Loucy (cell line): ENCODE measurements around the gene GUCY1A1.

ENCODE experiments used
- H2AFZ ChIP-seq: fragments of 200-600 bp; sonication (generic); 2 replicates; pipeline ENCODE4 v1.6.0; 2016; ENCODE audit warnings: antibody characterized with exemption, mild to moderate bottlenecking, low read length, moderate library complexity
- H3F3A ChIP-seq: fragments of 200-600 bp; 2 replicates; pipeline ENCODE4 v1.6.0; 2016; ENCODE audit warnings: antibody characterized with exemption, low read depth, mild to moderate bottlenecking
- H3K27me3 ChIP-seq: fragments of 200-600 bp; sonication (generic); 2 replicates; pipeline ENCODE4 v1.6.1; 2014; ENCODE audit warnings: low read length, mild to moderate bottlenecking; ENCODE audit not compliant: insufficient read depth, poor library complexity, severe bottlenecking
- H3K36me3 ChIP-seq: fragments of 200-600 bp; sonication (generic); 2 replicates; pipeline ENCODE4 v1.6.1; 2016; ENCODE audit warnings: low read length; ENCODE audit not compliant: insufficient read depth
- H3K4me1 ChIP-seq: fragments of 200-600 bp; sonication (generic); 2 replicates; pipeline ENCODE4 v1.5.1; 2014; ENCODE audit warnings: low read length, mild to moderate bottlenecking; ENCODE audit not compliant: insufficient read depth, poor library complexity, severe bottlenecking
- H3K4me2 ChIP-seq: fragments of 200-600 bp; sonication (generic); 2 replicates; pipeline ENCODE4 v1.6.0; 2014; ENCODE audit warnings: antibody characterized with exemption, low read length, low read depth, mild to moderate bottlenecking; ENCODE audit not compliant: poor library complexity, severe bottlenecking
- H3K4me3 ChIP-seq: fragments of 200-600 bp; sonication (generic); 2 replicates; pipeline ENCODE4 v1.5.1; 2014; ENCODE audit warnings: low read length, mild to moderate bottlenecking, mixed read lengths; ENCODE audit not compliant: poor library complexity, severe bottlenecking
- H3K79me2 ChIP-seq: fragments of 200-600 bp; sonication (generic); 2 replicates; pipeline ENCODE4 v1.6.1; 2014; ENCODE audit warnings: low read length; ENCODE audit not compliant: insufficient read depth
- H3K9ac ChIP-seq: fragments of 200-600 bp; sonication (generic); 2 replicates; pipeline ENCODE4 v1.6.0; 2014; ENCODE audit warnings: mild to moderate bottlenecking, low read depth, low read length, moderate library complexity; ENCODE audit not compliant: poor library complexity, severe bottlenecking
- H3K9me2 ChIP-seq: fragments of 200-600 bp; sonication (generic); replicated peaks from 2 replicates; pipeline ENCODE4 v1.6.1; 2016; ENCODE audit warnings: low read depth, low read length, mixed read lengths
- H3K9me3 ChIP-seq: fragments of 200-600 bp; sonication (generic); 2 replicates; pipeline ENCODE4 v1.6.1; 2014; ENCODE audit warnings: mild to moderate bottlenecking, antibody characterized with exemption, low read length, low read depth; ENCODE audit not compliant: insufficient read depth
- H4K20me1 ChIP-seq: fragments of 200-600 bp; sonication (generic); 2 replicates; pipeline ENCODE4 v1.6.0; 2014; ENCODE audit warnings: antibody characterized with exemption, low read length, mild to moderate bottlenecking; ENCODE audit not compliant: insufficient read depth, poor library complexity, severe bottlenecking
- CTCF ChIP-seq: fragments of 200-600 bp; sonication (generic); conservative IDR thresholded peaks from 2 replicates; pipeline ENCODE4 v1.5.1; 2014; ENCODE audit warnings: mild to moderate bottlenecking, antibody characterized with exemption, low read length
- EZH2phosphoT487 ChIP-seq: fragments of 200-600 bp; IDR thresholded peaks from 2 replicates; pipeline ENCODE4 v1.6.1; 2018; ENCODE audit warnings: antibody characterized with exemption, mild to moderate bottlenecking, moderate library complexity, borderline replicate concordance

The GUCY1A1 gene

GRCh38 chr4:155724731-155725130 is 58.1 kb downstream of the GUCY1A1 start:
- Histone ChIP-seq H3K4me1 (no peaks in the 10 kb centered on the region), H3K9me3 (no peaks in the 10 kb centered on the region), H3K9me2 (no peaks in the 10 kb centered on the region), H3K27me3 (no peaks in the 10 kb centered on the region), H3K36me3 (0 out of 2 replicates have a peak, but pooled peaks cover 4% of the 10 kb centered on the region), H3K4me3 (no peak overlapping the region), H2AFZ (no peak overlapping the region), H3F3A (no peaks in the 10 kb centered on the region), H3K9ac (no peak overlapping the region), H3K4me2 (no peak overlapping the region), H4K20me1 (no peaks in the 10 kb centered on the region), H3K79me2 (no peaks in the 10 kb centered on the region)
- TF ChIP-seq EZH2phosphoT487 = no peak
- no peak for TF ChIP-seq CTCF

GRCh38 chr4:155734065-155734464 is 67.4 kb downstream of the GUCY1A1 start:
- no peaks in the 10 kb centered on the region for H4K20me1 ChIP-seq
- no peak overlapping the region for H3K9ac ChIP-seq
- no peaks in the 10 kb centered on the region for H3F3A ChIP-seq
- no peaks in the 10 kb centered on the region for H3K9me3 ChIP-seq
- H3K4me1 ChIP-seq = no peaks in the 10 kb centered on the region
- H3K27me3 ChIP-seq = no peaks in the 10 kb centered on the region
- H2AFZ ChIP-seq = no peak overlapping the region
- no peaks in the 10 kb centered on the region for H3K36me3 ChIP-seq
- H3K4me2 ChIP-seq = no peak overlapping the region
- no peaks in the 10 kb centered on the region for H3K9me2 ChIP-seq
- H3K4me3 ChIP-seq = no peak overlapping the region
- no peaks in the 10 kb centered on the region for H3K79me2 ChIP-seq
- TF ChIP-seq CTCF (no peak), EZH2phosphoT487 (no peak)

- Histone ChIP-seq H3K9me3 (no peaks in the 10 kb centered on the region), H3K27me3 (no peaks in the 10 kb centered on the region), H4K20me1 (no peaks in the 10 kb centered on the region), H3K4me3 (no peak overlapping the region), H3K4me2 (no peak overlapping the region), H3F3A (no peaks in the 10 kb centered on the region), H3K9me2 (no peaks in the 10 kb centered on the region), H2AFZ (no peak overlapping the region), H3K79me2 (no peaks in the 10 kb centered on the region), H3K36me3 (no peaks in the 10 kb centered on the region), H3K9ac (no peak overlapping the region), H3K4me1 (no peaks in the 10 kb centered on the region)
- TF ChIP-seq CTCF = no peak
- TF ChIP-seq EZH2phosphoT487 = no peak
These were observed 68.3 kb downstream of the GUCY1A1 start for GRCh38 chr4:155734951-155735350.
